NK-92 treated with Interleukin-12 subunit alpha and Interleukin-12 subunit beta, amount 100 ng/mL, for 24 hours (cell line): ENCODE data around the gene SAFB2.

ENCODE experiments used
- DNase-seq: peaks from one replicate; lab custom pipeline; 2025; lab: John Stamatoyannopoulos, UW

SAFB2 gene

DNA sequence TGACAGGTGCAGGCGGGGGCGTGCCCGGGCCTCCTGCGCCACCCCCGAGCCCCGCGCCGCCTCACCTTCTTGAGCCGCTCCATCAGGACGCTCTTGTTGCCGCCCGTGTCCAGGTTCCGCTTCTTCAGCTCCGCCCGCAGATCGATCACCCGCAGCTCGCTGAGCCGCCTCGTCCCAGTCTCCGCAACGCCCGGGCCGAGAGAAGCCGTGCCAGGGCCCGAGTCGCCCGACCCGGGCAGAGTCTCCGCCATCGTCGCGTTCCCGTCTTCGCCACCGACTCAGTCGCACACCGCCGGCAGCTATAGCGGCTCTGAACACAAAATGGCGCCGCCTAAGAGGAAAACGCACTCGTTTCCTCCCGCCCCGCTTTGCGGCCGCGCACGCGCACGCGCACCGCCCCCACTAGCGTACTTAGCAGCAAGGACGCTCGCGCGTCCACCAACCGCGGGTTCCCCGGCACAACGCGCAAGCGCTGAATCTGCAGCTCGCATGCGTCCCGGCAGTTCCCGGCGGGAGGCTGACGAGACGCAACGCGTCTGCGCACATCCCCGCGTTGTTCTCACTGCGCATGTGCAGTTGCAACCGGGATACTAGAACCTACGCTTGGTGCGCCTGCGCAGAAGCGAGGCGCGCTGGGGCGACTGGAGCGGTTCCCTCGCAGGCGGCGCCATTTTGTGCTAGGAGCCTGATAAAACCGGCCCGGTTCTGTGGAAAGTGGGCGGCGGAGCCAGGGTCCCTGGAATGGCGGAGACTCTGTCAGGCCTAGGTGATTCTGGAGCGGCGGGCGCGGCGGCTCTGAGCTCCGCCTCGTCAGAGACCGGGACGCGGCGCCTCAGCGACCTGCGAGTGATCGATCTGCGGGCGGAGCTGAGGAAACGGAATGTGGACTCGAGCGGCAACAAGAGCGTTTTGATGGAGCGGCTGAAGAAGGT, at the start of gene SAFB2, which contains the start of gene SAFB:
SAFB2 (minus strand) TSS at position 312 of the 932 bp plus-strand sequence; CDS start at position 251, 61 bp downstream.
SAFB (plus strand) TSS at position 619 of the 932 bp plus-strand sequence; CDS start at position 742, 123 bp downstream.
- peak; percentile 99 for DNase-seq

DNA sequence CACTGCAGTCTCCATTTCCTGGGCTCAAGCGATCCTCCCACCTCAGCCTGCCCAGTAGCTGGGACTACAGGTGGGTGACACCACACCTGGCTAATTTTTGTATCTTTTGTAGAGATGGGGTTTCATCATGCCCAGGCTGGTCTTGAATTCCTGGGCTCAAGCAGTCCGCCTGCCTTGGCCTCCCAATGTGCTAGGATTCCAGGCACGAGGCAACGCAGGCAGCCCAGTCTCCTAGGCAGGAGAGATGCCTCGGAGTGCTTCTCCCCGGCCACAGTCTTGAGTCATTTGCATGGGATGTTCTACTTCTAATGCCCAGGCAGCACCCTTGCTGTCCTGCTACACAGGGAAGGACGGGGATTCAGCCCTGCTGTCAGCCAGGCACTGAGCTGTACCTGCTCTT, 49.0 kb upstream of the SAFB2 start:
- DNase-seq, result no peak

DNA sequence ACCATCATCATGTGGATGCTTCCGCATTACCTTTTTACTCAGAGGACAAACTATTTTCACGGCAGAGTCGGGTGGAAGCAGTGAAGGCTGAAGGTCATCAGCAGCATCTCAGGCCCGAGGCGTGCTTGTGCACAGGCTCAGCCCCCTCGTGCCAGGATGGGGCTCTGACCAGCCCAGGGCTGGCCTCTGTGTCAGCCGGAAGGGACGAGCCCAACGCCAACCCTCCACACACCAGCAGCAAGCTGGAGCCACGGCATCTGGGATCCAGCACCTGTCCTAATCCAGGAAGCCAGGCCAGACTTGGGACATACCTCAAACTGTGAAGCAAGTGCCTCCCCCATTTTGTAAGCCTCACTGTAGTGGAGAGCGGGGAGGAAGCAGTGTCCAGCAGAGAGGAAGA, 46.6 kb upstream of the SAFB2 start:
- DNase-seq, result no peak

DNA sequence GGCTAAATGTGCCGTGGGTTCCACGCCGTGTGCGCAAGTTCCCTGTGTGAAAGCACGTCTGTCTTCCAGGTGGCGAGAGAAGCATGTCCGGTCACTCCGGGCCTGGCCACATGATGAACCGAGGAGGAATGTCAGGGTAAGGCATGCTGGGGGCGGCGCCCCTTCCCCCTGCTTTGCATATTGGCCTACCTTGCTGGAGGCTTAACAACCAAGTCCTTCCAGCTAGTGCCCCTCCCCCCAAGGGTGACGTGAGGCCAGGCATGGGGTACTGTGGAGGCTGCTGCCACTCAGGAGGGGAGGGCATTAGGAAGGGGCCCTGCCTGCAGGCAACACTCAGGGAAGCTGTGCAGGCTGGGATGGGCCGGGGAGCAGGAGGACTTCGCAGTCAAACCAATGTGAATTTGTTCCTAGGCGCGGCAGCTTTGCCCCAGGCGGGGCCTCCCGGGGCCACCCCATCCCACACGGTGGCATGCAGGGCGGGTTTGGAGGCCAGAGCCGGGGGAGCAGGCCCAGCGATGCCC, 45.2 kb upstream of the SAFB2 start:
- DNase-seq, result no peak

DNA sequence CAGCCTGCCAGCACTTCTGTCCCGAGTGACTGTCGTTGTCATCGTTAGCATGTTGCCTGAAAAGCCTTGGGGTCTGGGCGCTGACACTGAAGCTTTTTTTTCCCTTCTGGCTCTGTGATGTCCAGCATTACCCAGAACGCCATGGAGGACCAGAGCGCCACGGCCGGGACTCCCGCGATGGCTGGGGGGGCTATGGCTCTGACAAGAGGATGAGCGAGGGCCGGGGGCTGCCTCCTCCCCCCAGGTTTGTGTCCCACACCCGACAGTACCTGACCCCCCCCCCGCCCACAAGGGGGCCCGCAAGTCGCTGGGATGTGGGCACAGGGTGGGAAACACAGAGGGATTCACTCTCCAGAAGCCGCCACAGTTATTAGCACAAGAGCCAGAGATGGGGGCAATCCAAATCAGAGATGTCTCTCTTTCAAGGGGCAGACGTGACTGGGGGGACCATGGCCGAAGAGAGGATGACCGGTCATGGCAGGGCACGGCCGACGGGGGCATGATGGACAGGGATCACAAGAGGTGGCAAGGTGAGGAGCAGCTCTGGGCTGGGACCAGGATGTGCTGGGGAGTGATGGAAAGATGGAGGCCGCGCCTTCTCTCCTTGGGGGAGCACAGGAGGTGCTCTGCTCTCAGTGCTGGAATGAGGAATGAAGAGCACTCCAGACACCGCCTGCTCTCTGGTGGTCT, 44.5 kb upstream of the SAFB2 start:
- no peak for DNase-seq

DNA sequence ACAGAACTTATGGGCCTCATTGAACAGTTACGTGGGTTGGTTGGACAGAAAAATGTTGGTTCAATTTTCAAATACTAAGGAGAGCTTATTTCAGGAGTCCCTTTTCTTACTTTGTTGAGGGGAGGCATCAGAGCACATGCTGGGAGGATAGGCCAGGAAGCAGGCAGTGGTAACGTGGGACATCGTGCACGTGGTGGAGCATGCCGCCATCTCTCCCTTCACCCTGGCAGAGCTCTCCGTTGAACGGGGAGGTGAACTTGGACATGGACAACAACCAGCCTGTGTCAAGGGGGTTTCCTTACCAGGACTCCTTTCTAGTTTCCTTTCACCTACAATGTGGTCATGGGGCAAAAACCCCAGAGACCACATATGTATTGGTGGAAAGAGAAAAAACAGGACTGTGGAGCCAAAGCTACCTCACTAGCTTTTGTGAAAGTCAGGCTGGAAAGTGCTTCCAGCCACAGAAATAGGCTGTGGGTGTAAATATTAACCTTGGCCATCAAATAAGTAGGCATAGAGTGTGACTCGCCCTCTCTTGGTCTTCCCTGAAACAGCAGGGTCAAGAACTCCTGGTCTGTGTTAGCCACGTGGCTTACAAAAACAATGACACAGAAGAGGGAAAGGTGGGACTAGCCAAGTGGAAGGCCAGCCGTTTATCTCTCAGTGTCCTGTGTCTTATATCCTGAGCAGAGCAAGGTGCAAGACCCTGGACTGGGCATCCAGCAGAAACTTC, 43.4 kb upstream of the SAFB2 start:
- no peak for DNase-seq

DNA sequence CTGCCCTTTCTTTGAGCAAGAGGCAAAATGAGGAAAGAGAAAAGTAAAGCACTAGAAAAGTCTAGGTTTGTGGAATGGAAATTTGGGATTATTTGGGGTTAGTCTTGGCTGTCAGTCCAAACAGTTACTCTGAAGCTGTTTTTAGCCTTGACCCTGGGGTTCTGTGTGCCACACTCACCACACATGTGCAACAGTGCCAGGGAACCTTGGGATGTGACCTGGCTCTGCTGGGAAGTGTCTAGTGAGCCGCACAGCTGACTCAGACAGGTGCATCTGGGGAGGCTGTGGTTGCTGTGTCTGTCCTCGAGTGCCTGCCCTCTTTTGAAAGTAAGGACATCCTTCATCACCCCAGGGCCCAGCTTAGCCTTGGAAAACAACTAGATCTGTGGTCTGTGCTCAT, 41.9 kb upstream of the SAFB2 start:
- no peak for DNase-seq

DNA sequence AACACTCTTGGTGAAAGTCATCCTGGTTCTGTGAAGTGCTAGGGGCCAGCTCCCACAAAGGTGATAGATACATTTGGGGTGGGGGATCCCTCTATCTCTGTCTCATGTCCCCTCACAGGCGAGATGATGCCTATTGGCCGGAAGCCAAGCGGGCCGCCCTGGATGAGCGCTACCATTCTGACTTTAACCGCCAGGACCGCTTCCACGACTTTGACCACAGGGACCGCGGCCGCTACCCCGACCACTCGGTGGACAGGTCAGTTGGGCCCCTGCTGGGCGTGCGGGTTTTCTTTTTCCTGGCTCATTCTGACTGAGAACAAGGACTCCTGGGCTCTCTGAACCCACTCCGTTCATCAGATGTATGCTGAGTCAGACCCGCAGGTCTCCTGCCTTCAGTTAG, 41.3 kb upstream of the SAFB2 start:
- no peak for DNase-seq

DNA sequence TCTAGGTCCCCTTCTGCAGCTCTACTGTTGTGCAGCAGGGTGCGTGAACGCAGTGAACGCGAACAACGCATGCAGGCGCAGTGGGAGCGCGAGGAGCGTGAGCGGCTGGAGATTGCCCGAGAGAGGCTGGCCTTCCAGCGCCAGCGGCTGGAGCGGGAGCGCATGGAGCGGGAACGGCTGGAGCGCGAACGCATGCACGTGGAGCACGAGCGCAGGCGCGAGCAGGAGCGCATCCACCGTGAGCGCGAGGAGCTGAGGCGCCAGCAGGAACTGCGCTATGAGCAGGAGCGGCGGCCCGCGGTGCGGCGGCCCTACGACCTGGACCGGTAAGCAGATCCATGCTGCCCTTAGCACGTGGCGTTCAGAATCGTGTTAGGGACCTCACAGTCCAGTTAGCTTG, 38.9 kb upstream of the SAFB2 start:
- no peak for DNase-seq

DNA sequence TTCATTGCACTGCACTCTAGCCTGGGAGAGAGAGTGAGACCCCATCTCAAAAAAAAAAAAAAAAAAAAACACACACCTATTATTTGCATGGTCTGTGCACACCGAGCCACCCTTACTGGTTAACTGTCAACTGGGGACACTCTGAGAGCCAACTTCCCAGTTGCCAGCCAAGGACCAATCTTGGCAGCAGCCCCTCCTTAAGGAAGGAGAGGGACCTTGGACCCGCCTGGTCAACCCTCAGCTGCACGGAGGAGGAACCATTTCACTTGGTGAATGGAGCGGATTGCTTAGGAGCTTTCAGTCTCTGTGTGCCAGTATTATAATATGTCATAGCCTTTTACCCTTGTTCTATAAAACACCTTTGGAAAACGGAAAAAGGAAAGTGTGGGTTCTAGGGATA, 32.8 kb upstream of the SAFB2 start:
- DNase-seq, result no peak

DNA sequence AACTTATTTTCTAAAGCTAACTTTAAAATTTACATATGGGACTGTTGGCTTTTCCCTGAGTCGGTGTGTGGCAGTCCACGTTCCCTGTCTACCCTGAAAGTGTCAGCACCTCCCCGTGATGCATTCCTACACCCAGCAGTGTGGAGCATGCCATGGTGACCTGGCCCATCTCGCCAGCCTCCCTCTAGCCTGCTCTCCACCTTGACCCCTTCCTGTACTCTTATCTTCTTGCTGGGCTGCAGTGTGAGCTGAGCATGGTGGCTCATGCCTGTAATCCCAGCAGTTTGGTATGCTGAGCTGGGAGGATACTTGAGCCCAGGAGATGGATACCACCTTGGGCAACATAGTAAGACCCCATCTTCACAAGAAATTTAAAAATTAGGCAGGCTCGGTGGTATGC, 32.4 kb upstream of the SAFB2 start:
- no peak for DNase-seq

DNA sequence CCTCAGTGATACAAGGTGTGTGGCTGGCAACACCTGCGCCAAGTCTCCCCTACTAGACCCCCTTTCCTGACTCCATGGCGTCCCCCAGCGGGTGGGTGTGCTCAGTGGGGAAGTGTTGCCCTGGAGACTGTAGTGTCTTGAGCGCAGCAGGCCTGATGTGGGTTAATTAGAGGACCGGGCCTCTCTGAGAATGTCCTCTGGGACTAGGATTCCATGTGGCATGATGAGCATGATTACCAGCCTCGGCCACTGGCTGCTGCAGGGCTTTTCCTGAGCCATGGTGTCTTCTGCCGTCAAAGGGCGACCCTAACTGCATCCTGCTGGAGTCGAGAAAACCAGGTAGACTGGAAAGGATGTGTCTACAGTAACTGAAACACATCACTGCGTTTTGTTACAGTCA, 29.7 kb upstream of the SAFB2 start:
- no peak for DNase-seq

DNA sequence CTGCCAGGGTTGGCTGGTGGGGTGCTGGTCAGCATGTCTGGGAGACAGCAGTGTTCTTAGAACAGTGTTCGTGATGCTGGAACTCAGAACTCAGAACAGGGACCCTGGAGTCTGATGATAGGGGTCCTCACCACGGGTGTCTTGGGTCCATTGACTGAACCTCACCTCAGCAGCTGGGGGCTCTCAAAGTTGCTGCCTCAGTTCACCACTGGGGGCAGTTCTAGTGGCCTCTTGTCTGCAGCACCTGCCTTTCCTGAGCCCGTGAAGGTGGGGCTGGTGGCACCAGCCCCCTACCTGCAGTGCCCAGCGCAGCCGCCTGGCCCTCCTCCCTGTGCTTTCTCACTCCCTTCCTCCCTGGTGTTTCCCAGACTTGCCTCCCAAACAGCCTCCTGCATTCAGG, 28.8 kb upstream of the SAFB2 start:
- DNase-seq, result no peak

DNA sequence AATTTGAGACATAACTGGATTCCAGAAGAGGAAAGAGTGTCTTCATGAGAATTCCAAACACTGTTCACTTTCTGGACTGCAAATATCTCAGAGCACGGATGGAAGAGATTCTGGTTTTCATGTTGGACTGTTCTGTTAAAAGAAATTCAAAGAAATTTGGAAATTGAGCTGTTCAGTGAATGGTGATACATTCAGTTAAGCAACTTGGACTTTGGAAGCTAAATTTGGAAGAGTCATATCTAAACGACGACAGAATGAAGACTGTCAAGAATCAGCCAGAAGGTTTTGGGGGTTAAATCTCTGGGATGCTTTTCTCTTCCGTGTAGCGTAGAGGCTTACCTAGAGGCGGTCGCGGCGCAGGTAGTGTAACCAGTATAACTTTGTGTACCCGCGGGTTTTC, 25.9 kb upstream of the SAFB2 start:
- DNase-seq, result no peak

DNA sequence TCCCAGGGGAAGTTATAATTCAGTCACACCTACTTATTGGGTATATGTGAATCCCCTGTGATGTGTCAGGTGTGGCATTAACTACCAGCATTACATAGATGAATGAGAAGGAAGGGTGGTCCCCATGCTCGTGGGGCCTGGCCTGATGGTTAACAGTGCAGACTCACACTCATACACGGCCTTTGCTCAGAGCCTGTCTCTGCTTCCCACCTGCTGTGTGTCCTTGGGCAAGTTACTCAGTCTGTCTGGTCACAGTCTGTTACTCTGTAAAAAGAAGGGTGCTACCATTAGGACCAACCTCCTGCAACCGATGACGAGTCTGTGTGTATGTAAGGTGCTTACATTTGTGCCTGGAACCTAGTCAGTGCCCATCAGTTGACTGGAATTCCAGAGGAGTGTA, 24.1 kb upstream of the SAFB2 start:
- no peak for DNase-seq

DNA sequence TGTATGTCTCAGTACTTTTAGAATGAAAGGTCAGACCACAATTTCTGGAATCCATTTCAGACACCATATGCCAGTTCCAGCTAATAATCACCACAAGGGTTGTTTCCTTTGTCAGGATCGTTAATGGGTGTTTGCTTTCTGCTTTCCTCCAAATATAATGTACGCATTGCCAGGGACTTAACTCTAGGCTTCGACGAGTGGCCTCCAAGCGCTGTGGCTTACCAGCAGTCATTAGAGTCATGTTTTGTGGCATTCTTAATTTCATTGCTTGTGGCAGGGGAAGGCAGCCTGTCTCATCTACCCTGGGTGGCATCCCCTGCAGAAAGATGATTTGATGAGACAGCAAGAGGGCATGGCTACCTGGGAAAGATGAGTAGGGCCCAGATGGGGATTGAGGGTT, 22.8 kb upstream of the SAFB2 start:
- DNase-seq, result no peak

DNA sequence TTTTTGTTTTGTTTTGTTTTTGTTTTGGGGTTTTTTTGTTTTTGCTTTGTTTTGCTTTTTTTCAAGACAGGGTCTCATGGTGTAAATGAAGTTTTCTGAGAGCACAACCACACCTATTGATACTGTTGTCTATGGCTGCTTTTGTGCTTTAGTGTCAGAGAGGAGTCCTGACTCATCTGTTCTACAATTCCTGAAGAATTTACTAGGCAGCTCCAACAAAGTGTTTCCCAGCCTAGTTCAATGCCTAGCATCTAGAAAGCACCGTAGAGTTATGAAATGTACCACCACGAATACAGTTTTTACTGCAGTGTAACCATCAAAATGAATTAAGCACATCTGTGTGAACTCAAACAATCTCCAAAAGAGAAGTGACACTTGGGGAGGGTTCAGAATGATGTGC, 21.5 kb upstream of the SAFB2 start:
- DNase-seq, result no peak

DNA sequence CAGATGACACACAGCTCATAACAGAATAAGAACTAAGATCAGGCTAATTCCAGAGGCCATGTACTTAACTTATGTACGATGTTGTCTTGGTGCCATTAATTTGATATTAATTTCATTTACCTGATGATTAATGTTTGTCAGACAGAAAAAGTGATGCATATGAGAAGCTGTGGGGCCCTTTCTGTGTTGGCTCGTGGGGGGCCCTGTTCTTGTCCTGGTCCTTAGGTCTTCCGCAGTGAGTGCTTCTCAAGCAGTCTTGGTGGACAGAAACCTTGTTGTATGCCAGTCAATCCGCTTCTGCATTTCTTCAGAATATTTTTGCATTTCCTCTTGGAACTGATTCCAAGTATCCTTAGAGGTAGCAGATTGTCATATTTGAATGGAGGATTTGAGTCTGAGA, 20.5 kb upstream of the SAFB2 start:
- DNase-seq, result no peak

DNA sequence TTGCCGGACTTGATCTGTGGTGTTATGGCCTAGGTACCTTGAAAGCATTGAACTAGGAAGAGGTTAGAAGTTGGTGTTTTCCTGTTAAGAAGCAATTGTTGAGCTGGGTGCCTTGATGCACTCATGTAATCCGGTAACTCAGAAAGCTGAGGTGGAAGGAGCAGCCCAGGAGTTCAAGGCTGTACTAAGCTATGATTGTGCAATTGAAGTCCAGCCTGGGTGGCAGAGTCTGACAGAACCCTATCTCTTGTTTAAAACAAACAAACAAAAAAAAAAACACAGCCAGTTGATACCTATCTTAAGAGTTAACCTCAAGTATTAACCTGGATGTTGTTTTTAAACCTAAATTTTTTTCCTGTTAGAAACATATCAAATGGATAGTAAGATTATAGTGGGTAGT, 19.6 kb upstream of the SAFB2 start:
- no peak for DNase-seq

DNA sequence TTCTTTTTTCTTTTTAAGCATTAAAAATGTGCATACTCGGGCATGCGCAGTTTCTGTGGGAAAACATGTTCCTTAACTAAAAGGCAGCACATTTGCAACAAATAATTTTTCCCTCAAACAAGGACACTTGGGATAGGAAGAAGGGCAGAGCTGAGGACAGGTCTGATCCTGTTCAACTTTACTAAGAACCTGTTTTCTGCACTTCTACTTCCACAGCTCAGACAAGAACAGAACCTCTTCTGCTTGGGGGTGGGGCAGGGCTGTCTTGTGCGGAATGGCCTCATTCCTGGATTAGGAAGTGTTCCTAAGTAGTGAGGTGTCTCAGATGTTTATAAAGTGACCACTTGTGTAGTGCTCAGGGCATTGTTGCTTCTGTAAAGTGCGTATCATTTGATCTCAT, 18.6 kb upstream of the SAFB2 start:
- no peak for DNase-seq

DNA sequence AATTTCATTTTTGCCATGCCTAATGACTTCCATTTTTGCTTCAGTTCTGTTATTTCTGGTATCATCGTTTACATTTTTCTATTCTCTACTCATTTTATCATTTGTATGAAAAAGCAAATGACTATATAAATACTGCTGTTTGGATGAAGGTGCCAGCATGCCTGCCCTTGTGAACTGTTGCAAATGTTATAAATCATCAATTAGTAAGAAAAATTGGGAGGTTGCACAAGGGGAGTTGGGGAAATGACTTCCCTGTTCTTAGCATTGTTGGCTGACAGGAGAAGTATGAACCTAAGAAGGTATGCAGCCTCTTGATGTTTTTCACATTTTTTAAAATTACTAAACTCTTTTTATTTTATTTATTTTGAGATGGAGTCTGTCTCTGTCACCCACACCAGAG, 15.4 kb upstream of the SAFB2 start:
- DNase-seq, result no peak

DNA sequence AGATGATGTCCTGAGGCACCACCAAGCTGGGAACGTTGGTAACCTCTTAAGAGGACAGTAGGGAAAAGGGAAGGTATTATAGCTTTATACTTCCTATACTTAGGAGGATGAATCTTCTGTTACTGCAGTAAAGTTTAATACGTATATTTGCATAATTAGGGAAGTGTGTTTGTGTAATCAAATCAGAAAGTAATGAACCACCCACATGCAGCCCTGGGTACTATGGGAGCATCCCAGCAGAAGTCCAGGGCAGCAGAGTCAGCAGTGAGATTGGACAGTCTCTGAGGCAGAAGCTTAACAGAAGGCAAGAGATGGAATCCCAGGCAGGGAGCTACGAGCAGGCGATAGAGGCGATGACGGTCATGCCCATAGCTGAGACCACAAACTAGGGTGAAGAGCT, 12.9 kb upstream of the SAFB2 start:
- no peak for DNase-seq
